ENCODE results near the gene BABAM2.
A peak's percentile ranks its signal among the peaks of the same experiment; 100 is the strongest.

BABAM2 gene

DNA sequence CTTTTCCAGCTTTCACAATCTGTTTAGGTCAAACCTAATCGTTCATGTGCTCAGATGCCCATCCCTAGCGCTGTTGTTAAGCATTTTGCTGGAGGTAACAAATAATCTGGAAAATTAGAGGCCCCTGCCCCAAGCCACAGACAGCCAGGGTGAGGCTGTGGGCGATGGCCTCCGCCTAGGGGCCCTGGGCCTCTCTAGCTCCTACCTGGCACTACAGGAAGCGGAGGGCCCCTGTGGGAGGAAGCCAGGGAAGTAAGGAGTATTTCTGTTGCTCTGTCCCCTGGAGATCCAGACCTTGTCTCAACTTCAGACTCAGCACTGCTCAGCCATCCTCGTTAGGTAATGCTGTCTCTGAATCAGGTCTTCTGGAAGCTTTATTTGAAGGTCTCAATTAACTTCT lies 489.7 kb downstream of the BABAM2 start:
- H3K27ac ChIP-seq (ENCODE audit: low read length), result peak overlapping the region; percentile 64
- no peak overlapping the region for H3K4me3 ChIP-seq (ENCODE audit: low read depth in 1 of 2, low read length in 2 of 2)
- H3K9me3 ChIP-seq (ENCODE audit: control insufficient read depth in 1 of 2, low read length in 2 of 2), result no peaks in the 10 kb centered on the region
- no peaks in the 10 kb centered on the region for H3K36me3 ChIP-seq (ENCODE audit: control insufficient read depth in 1 of 2, insufficient read depth in 2 of 2, low read length in 2 of 2)
- H3K4me1 ChIP-seq (ENCODE audit: control insufficient read depth in 1 of 2, insufficient read depth in 2 of 2, low read length in 2 of 2), result peaks cover 0 to 4% of the 10 kb centered on the region in 2 donors
- no peaks in the 10 kb centered on the region for H3K27me3 ChIP-seq (ENCODE audit: low read depth, low read length)

DNA sequence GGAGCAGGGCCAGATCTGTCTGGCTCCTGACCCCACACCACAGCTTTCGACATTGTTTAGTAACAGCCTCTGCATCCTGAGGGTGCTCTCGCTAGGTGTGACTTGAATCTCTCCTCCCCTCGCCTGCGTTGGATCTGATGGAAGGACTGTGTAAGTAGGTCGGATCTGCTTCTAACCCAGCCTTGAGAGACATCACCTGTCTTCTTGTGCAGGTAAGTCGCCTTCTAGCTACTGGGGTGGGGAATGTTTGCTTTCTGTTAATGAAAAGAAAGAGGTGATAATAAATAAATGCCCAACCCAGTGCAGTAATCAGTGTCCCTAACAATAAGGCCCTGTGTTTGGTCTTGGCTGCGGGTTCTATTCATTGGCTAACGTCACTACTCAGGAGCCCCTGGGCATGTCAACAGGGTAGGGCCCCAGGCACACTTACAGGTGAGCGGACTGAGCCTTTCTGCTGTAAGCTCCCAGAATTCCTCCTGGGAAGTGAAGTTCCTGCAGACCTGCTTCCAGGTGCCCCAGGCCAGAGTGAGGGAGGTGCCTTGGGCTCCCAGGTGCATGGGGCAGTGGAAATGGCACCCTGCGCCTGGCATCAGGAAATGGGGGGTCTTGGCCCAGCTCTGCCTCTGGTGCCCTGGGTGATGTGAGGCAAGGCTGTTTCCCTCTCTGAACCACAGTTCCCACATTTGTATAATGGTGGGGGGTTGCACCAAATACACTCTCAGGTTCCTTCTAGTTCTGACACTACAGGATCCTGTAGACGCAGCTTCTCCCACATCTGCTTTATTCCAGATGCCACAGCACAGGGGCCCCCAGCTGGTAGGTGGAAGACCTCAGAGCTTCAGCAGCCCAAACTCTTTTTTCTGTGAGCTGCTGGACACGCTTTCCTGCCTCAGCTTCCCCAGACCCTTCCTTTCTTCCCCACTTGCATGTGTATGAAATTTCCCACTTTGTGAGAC lies 491.0 kb downstream of the BABAM2 start:
- Histone ChIP-seq H3K36me3 (ENCODE audit: control insufficient read depth in 1 of 2, insufficient read depth in 2 of 2, low read length in 2 of 2) (no peaks in the 10 kb centered on the region), H3K27ac (ENCODE audit: low read length) (peak overlapping the region; percentile 64), H3K4me3 (ENCODE audit: low read depth in 1 of 2, low read length in 2 of 2) (no peak overlapping the region), H3K9me3 (ENCODE audit: control insufficient read depth in 1 of 2, low read length in 2 of 2) (no peaks in the 10 kb centered on the region), H3K27me3 (ENCODE audit: low read depth, low read length) (no peaks in the 10 kb centered on the region), H3K4me1 (ENCODE audit: control insufficient read depth in 1 of 2, insufficient read depth in 2 of 2, low read length in 2 of 2) (peaks cover 0 to 4% of the 10 kb centered on the region in 2 donors)

DNA sequence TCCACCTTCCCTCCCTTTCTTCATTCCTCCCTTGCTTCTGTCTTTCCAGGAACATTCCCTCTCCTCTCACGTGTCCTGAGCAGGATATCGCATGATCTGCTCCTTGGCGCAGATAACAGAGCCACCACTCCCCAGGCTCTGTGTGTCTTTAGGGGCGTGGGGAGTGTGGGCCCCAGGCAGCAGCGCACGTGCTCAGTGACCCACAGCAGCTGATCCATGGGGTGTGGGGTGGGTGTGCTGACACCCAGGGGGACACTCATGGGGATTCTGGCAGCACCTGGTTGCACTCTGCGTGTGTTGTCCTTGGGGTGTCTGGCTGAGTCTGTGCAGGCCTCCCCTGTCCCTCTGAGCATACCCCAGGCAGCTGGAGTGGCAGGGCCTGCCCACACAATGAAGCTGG lies 492.2 kb downstream of the BABAM2 start:
- H3K4me3 ChIP-seq (ENCODE audit: low read depth in 1 of 2, low read length in 2 of 2), result no peak overlapping the region
- no peaks in the 10 kb centered on the region for H3K36me3 ChIP-seq (ENCODE audit: control insufficient read depth in 1 of 2, insufficient read depth in 2 of 2, low read length in 2 of 2)
- H3K27me3 ChIP-seq (ENCODE audit: low read depth, low read length), result no peaks in the 10 kb centered on the region
- no peaks in the 10 kb centered on the region for H3K9me3 ChIP-seq (ENCODE audit: control insufficient read depth in 1 of 2, low read length in 2 of 2)
- H3K4me1 ChIP-seq (ENCODE audit: control insufficient read depth in 1 of 2, insufficient read depth in 2 of 2, low read length in 2 of 2), result peaks cover 0 to 4% of the 10 kb centered on the region in 2 donors
- no peak overlapping the region for H3K27ac ChIP-seq (ENCODE audit: low read length)

DNA sequence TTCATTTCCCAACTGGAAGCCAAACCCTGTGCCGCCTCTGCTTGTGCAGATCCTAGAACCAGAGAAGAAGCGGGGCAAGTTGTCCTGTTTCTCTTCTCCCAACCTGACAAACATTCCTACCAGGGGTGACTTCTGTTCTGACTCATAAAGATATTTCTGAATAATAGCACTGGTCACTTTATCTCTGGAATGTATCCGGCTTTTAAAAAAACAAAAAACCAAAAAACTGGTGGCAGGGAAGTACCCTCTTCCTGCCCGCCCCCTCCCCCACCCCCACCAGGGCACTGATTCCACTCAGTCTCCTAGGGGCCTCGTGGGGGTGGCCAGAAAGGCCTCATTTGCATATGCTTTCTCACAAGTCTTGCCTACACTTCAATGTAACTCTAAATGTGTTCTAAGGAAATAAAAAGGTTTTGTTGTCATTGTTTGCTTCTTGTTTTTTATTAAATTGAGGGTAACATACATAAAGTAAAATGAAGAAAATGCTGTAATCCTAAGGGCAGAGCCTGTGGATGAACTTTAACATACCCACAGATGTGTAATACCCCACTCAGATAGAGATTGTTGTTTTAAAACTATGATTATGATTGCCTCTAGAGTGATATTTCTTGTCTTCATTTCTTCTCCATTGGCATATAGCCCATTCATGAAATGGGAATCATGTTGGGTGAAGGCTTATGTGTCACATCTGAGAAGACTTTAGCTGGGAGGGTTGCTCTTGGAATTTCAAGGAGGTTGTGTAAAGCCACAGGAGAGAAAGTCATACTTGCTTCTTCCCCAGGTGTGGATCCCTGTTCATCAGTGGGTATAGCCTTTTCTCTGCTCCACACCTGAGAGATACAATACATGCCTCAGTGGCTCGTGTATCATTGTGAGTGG lies 496.8 kb downstream of the BABAM2 start:
- Histone ChIP-seq H3K4me1 (ENCODE audit: control insufficient read depth in 1 of 2, insufficient read depth in 2 of 2, low read length in 2 of 2) (peaks cover 0 to 5% of the 10 kb centered on the region in 2 donors), H3K4me3 (ENCODE audit: low read depth in 1 of 2, low read length in 2 of 2) (no peak overlapping the region), H3K27me3 (ENCODE audit: low read depth, low read length) (no peaks in the 10 kb centered on the region), H3K9me3 (ENCODE audit: control insufficient read depth in 1 of 2, low read length in 2 of 2) (no peaks in the 10 kb centered on the region), H3K36me3 (ENCODE audit: control insufficient read depth in 1 of 2, insufficient read depth in 2 of 2, low read length in 2 of 2) (peaks cover 0 to 4% of the 10 kb centered on the region in 2 donors), H3K27ac (ENCODE audit: low read length) (no peak overlapping the region)

Data from muscle layer of duodenum (tissue), 2 donors.